H9 (cell line): ENCODE results near the gene IL36RN. TPM values are rescaled to one million over a fixed set of nuclear protein-coding genes. Genes with fewer than 3 reads are reported as not detected.

Experiments used
- DNase-seq: peaks from one replicate; pipeline ENCODE4 v3.0.0-alpha.2; 2017
- H2AFZ ChIP-seq: one replicate; pipeline ENCODE4 v1.6.1; 2013; ENCODE audit warnings: mild to moderate bottlenecking, low read length, control low read depth, moderate library complexity
- H2AK5ac ChIP-seq: 2 replicates; pipeline ENCODE4 v1.6.1; 2013; ENCODE audit warnings: low read length, control low read depth, mixed read lengths; ENCODE audit not compliant: insufficient read length
- H2BK120ac ChIP-seq: one replicate; pipeline ENCODE4 v1.6.1; 2013; ENCODE audit warnings: low read depth, mild to moderate bottlenecking, low read length, control low read depth, inconsistent platforms; ENCODE audit not compliant: poor library complexity, severe bottlenecking
- H2BK12ac ChIP-seq: 2 replicates; pipeline ENCODE4 v1.6.1; 2013; ENCODE audit warnings: low read length, control low read depth, mixed read lengths, low read depth; ENCODE audit not compliant: insufficient read length
- H2BK15ac ChIP-seq: 2 replicates; pipeline ENCODE4 v1.6.1; 2013; ENCODE audit warnings: low read depth, low read length, control low read depth
- H2BK20ac ChIP-seq: one replicate; pipeline ENCODE4 v1.6.1; 2013; ENCODE audit warnings: low read depth, mild to moderate bottlenecking, low read length, control low read depth, inconsistent platforms; ENCODE audit not compliant: poor library complexity, severe bottlenecking
- H2BK5ac ChIP-seq: 2 replicates; pipeline ENCODE4 v1.6.1; 2013; ENCODE audit warnings: low read length, control low read depth, mixed read lengths; ENCODE audit not compliant: insufficient read length
- H3K14ac ChIP-seq: 2 replicates; pipeline ENCODE4 v1.6.1; 2013; ENCODE audit warnings: low read length, control low read depth; ENCODE audit not compliant: insufficient read depth
- H3K18ac ChIP-seq: 2 replicates; pipeline ENCODE4 v1.6.1; 2013; ENCODE audit warnings: low read depth, mild to moderate bottlenecking, mixed read lengths, low read length, control low read depth; ENCODE audit not compliant: insufficient read length
- H3K23ac ChIP-seq: 2 replicates; pipeline ENCODE4 v1.6.1; 2013; ENCODE audit warnings: low read length, control low read depth, mixed read lengths, low read depth; ENCODE audit not compliant: insufficient read length
- H3K23me2 ChIP-seq: 2 replicates; pipeline ENCODE4 v1.6.1; 2013; ENCODE audit warnings: low read depth, mild to moderate bottlenecking, mixed read lengths, low read length, control low read depth; ENCODE audit not compliant: insufficient read length, poor library complexity, severe bottlenecking
- H3K27ac ChIP-seq: 2 replicates; pipeline ENCODE4 v1.5.1; 2013; ENCODE audit warnings: low read length, control low read depth, mixed read lengths, low read depth; ENCODE audit not compliant: insufficient read length
- H3K27me3 ChIP-seq: 2 replicates; pipeline ENCODE4 v1.6.1; 2013; ENCODE audit warnings: low read length, control low read depth, inconsistent platforms; ENCODE audit not compliant: insufficient read depth
- H3K4ac ChIP-seq: 2 replicates; pipeline ENCODE4 v1.6.1; 2013; ENCODE audit warnings: low read depth, mild to moderate bottlenecking, control low read depth, inconsistent platforms, low read length, moderate library complexity
- H3K4me1 ChIP-seq: 2 replicates; pipeline ENCODE4 v1.6.1; 2013; ENCODE audit warnings: low read length, control low read depth, inconsistent platforms; ENCODE audit not compliant: insufficient read depth
- H3K4me2 ChIP-seq: 2 replicates; pipeline ENCODE4 v1.6.1; 2013; ENCODE audit warnings: low read length, control low read depth, mixed read lengths; ENCODE audit not compliant: insufficient read length, insufficient read depth
- H3K56ac ChIP-seq: 2 replicates; pipeline ENCODE4 v1.6.1; 2013; ENCODE audit warnings: low read depth, mild to moderate bottlenecking, mixed read lengths, low read length, control low read depth; ENCODE audit not compliant: insufficient read length
- H3K79me1 ChIP-seq: 2 replicates; pipeline ENCODE4 v1.6.1; 2013; ENCODE audit warnings: low read depth, mild to moderate bottlenecking, moderate library complexity, low read length, control low read depth, inconsistent platforms; ENCODE audit not compliant: insufficient read depth, poor library complexity, severe bottlenecking
- H3K79me2 ChIP-seq: 2 replicates; pipeline ENCODE4 v1.6.1; 2013; ENCODE audit warnings: low read length, control low read depth, inconsistent platforms; ENCODE audit not compliant: insufficient read depth
- H3K9ac ChIP-seq: 2 replicates; pipeline ENCODE4 v1.6.1; 2013; ENCODE audit warnings: low read length, control low read depth, mixed read lengths; ENCODE audit not compliant: insufficient read length; ENCODE audit errors: extremely low read depth
- H3K9me3 ChIP-seq: one replicate; pipeline ENCODE4 v1.6.1; 2013; ENCODE audit warnings: low read depth, low read length, inconsistent platforms; ENCODE audit not compliant: control insufficient read depth
- H3T11ph ChIP-seq: one replicate; pipeline ENCODE4 v1.6.1; 2013; ENCODE audit warnings: mild to moderate bottlenecking, low read length, control low read depth, inconsistent platforms
- H4K20me1 ChIP-seq: one replicate; pipeline ENCODE4 v1.6.1; 2013; ENCODE audit not compliant: control insufficient read depth, insufficient read length, insufficient read depth
- H4K5ac ChIP-seq: 2 replicates; pipeline ENCODE4 v1.6.1; 2013; ENCODE audit warnings: low read depth, mild to moderate bottlenecking, mixed read lengths, low read length, control low read depth; ENCODE audit not compliant: insufficient read length
- H4K8ac ChIP-seq: replicated peaks from 2 replicates; pipeline ENCODE4 v1.6.1; 2013; ENCODE audit warnings: low read length, control low read depth, mixed read lengths, low read depth; ENCODE audit not compliant: insufficient read length
- H4K91ac ChIP-seq: 2 replicates; pipeline ENCODE4 v1.6.1; 2013; ENCODE audit warnings: low read depth, mild to moderate bottlenecking, moderate library complexity, mixed read lengths, low read length, control low read depth; ENCODE audit not compliant: insufficient read length
- H3K27ac Mint-ChIP-seq, 3 experiments: 2 replicates in 2 of 3; 3 replicates in 1 of 3; pipeline ENCODE4 v1.8.0; 2020 to 2021; ENCODE audit warnings: mixed read lengths in 3 of 3, mild to moderate bottlenecking in 1 of 3, moderate library complexity in 1 of 3
- H3K27me3 Mint-ChIP-seq: 2 replicates; pipeline ENCODE4 v1.8.0; 2021; ENCODE audit warnings: low read depth, mild to moderate bottlenecking, moderate library complexity, mixed read lengths
- H3K36me3 Mint-ChIP-seq, 3 experiments: 2 replicates in 2 of 3; 3 replicates in 1 of 3; pipeline ENCODE4 v1.8.0; 2020 to 2021; ENCODE audit warnings: low read depth in 3 of 3, mixed read lengths in 3 of 3; ENCODE audit not compliant: insufficient read depth in 1 of 3
- H3K4me1 Mint-ChIP-seq, 2 experiments: 2 replicates each; pipeline ENCODE4 v1.8.0; 2020; ENCODE audit warnings: mixed read lengths in 2 of 2
- H3K4me3 Mint-ChIP-seq, 2 experiments: 2 replicates in 1 of 2; 3 replicates in 1 of 2; pipeline ENCODE4 v1.8.0; 2020 to 2021; ENCODE audit warnings: mild to moderate bottlenecking in 2 of 2, mixed read lengths in 2 of 2, moderate library complexity in 1 of 2
- H3K9me3 Mint-ChIP-seq, 2 experiments: 2 replicates in 1 of 2; 3 replicates in 1 of 2; pipeline ENCODE4 v1.8.0; 2020; ENCODE audit warnings: mild to moderate bottlenecking in 2 of 2, mixed read lengths in 2 of 2, moderate library complexity in 1 of 2
- WGBS: extraction: QIAGEN DNeasy Blood & Tissue Kit; methylation state at CpG from one replicate; pipeline ENCODE4 v1.1.7; 2013; ENCODE audit warnings: missing lambda C conversion rate, low lambda C conversion rate, mixed read lengths; ENCODE audit not compliant: insufficient read length; ENCODE audit errors: extremely low coverage; 5-methylcytosine and 5-hydroxymethylcytosine counted together
- total RNA-seq: library from RNA; stranded (reverse); gene quantifications from 2 replicates; pipeline ENCODE4 v1.2.1, GENCODE V29; 2021
- TF ChIP-seq, protein P1 (sequence below): fragments of 200-600 bp; sonication (generic); conservative IDR thresholded peaks from 3 replicates; pipeline ENCODE4 v1.8.0; 2021; ENCODE audit warnings: antibody characterized with exemption, mild to moderate bottlenecking

IL36RN gene
- total RNA-seq, 1 experiment from 2014 or later = not detected

DNA sequence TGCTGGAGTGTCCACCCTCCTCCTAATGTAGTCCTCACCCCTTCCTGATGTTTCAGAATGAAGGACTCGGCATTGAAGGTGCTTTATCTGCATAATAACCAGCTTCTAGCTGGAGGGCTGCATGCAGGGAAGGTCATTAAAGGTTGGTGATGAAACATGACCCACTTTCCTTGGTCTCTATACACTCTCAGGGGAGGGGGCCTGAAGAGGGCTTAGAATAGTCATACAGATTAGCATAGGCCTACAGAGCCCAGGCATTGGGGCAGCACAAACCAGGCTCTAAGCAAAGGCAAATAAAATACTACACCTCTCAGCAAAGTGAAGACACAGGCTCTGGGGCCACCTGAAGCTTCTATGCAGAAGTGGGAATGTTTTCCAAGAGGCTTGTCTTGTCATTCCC, 1.8 kb downstream of the IL36RN start:
- Histone ChIP-seq H2BK120ac (no peak overlapping the region), H3K23ac (no peak overlapping the region), H4K8ac (no peak overlapping the region), H4K20me1 (no peaks in the 10 kb centered on the region), H2BK20ac (no peak overlapping the region), H3K56ac (no peak overlapping the region), H3K79me1 (no peaks in the 10 kb centered on the region), H3K9me3 (peaks cover 5% of the 10 kb centered on the region), H2BK15ac (no peak overlapping the region), H3K27me3 (peaks cover 2% of the 10 kb centered on the region; the same call in 1 of the 2 replicates), H4K5ac (no peak overlapping the region), H3K9ac (no peak overlapping the region), H3K23me2 (no peaks in the 10 kb centered on the region), H2BK12ac (no peak overlapping the region), H3K4me1 (no peaks in the 10 kb centered on the region), H3K18ac (no peak overlapping the region), H3K14ac (no peak overlapping the region), H3K4ac (no peak overlapping the region), H2BK5ac (no peak overlapping the region), H3K4me2 (no peak overlapping the region), H2AFZ (no peak overlapping the region), H3K79me2 (no peaks in the 10 kb centered on the region), H2AK5ac (no peak overlapping the region), H3K27ac (no peak overlapping the region), H4K91ac (no peak overlapping the region), H3T11ph (no peak overlapping the region)
- Mint-ChIP-seq H3K27ac (no peak overlapping the region), H3K36me3 (peaks cover 0 to 2% (median 0%) of the 10 kb centered on the region in 3 experiments; a peak in 3 of 7 replicates), H3K9me3 (peaks cover 17 to 46% of the 10 kb centered on the region in 2 experiments), H3K4me1 (no peaks in the 10 kb centered on the region), H3K27me3 (peaks cover 82% of the 10 kb centered on the region), H3K4me3 (no peak overlapping the region)
- TF ChIP-seq, protein P1, sequence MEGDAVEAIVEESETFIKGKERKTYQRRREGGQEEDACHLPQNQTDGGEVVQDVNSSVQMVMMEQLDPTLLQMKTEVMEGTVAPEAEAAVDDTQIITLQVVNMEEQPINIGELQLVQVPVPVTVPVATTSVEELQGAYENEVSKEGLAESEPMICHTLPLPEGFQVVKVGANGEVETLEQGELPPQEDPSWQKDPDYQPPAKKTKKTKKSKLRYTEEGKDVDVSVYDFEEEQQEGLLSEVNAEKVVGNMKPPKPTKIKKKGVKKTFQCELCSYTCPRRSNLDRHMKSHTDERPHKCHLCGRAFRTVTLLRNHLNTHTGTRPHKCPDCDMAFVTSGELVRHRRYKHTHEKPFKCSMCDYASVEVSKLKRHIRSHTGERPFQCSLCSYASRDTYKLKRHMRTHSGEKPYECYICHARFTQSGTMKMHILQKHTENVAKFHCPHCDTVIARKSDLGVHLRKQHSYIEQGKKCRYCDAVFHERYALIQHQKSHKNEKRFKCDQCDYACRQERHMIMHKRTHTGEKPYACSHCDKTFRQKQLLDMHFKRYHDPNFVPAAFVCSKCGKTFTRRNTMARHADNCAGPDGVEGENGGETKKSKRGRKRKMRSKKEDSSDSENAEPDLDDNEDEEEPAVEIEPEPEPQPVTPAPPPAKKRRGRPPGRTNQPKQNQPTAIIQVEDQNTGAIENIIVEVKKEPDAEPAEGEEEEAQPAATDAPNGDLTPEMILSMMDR = no peak
- no CpG with 5 or more reads among the region's 1 CpG for WGBS
- no peak for DNase-seq
